ENCODE data around the gene NSMF.
"Not testable (repeated sequence)": the region's sequence is repeated elsewhere in the genome, so short reads cannot be mapped to it uniquely, and the experiment has no call there.

Gene NSMF

DNA sequence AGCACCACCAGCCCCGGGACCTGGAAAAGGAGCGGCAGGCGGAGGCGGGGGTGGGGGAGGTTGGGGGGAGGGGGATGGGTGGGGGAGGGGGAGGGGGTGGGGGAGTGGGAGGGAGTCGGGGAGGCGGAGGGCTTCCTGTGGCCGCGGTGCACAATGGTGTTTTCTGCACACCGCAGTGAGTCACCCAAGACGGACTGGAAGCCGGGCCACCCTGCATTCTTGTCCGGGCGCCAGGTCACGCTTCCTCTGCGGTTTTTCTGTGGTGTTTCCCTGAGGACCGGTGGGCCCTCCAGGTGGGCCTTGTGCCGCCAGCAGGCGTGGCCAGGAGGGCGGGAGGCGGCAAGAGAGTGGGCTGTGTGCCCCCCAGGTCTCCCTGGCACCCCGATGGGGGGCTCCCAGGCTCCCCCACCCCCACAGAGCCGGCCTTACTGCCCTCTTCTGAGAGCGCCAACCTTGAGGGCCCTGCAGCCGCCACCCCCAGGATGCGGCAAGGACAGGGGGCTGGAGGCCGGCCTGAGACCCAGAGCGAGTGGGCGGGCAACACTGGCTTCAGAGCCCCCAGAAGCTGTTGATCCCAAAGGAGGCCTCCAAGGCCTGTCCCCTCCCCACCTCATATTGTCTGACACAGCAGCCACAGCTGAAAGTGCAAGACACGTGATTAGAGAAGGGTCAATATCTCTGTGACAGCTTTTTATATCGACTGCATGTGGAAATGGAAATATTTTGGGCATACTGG, 47.3 kb downstream of the NSMF start:
- DNase-seq = no peak

DNA sequence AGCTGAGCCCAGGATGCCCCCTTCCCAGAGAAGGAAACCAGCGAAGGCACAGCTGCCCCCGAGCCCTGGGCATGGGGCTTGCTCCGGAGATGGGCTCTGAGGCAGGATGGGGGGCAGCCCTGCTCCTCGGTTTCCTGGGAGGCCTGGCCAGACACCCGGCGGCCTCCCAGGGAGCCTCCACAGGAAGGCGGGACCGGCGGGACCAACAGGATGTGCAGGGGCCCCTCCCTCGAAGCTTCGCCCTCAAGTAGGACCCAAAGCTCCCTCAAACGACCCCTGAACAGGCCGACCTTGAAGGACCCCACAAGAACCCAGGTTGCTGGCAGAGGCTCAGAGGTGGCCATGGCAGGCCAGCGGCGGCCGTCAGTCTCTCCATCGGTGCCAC, 47.9 kb downstream of the NSMF start:
- DNase-seq = no peak

DNA sequence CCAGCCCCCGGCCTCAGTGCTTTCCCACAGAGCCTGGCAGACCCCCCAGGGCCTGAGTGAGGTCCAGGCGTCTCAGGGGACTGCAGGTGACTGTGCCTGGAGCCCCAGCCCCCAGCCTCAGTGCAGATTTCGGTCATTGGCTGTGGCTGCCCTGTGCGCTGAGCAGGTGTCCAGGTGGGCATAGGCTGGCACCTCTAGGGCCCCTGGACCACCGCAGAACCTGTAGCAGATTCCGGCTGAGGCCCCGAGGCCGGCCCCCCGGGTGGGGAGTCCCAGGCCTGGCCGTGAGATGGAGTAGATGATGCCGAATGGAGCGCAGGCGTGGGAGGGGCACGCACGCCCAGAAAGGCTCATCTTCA, 48.3 kb downstream of the NSMF start:
- no peak for DNase-seq

DNA sequence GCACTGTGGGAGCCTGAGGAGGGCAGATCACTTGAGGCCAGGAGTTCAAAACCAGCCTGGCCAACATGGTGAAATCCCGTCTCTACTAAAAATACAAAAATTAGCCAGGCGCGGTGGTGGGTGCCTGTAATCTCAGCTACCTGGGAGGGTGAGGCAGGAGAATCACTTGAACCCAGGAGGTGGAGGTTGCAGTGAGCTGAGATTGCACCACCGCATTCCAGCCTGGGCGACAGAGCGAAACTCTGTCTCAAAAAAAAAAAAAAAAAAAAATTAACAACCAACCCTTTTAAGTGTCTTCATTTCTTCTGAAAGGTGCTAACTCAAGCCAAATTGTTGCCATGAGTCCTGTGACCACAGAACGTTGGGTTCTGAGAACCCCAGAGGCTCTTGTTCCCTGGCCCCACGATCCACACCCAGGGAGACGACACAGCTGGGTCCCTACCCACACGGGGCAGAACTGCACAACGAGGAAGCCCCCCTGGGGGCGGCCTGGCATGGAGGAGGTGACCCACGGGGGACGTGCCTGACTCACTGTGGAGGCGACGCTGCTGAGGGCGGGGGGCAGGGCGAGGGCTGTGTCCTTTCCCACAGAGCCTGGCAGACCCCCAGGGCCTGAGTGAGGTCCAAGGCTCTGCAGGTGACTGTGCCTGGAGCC, 48.8 kb downstream of the NSMF start:
- not testable (repeated sequence) for DNase-seq

DNA sequence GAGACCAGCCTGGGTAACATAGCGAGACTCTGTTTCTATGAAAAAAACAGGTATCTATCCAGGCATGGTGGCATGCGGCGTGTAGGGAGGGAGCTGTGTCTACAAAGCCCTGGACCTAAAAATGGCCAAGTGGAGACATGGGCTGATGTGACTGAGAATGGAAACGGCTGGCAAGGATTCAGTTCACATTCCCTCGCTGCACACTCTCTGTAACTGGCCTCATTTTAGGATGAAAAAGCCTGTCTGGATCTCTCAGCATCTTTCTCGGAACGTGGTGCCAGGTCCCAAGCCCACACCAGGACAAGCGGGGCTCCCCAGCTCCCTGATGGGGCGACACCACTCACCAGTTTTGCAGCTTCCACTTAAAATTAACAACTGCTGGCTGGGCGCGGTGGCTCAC, 49.6 kb downstream of the NSMF start:
- no peak for DNase-seq

DNA sequence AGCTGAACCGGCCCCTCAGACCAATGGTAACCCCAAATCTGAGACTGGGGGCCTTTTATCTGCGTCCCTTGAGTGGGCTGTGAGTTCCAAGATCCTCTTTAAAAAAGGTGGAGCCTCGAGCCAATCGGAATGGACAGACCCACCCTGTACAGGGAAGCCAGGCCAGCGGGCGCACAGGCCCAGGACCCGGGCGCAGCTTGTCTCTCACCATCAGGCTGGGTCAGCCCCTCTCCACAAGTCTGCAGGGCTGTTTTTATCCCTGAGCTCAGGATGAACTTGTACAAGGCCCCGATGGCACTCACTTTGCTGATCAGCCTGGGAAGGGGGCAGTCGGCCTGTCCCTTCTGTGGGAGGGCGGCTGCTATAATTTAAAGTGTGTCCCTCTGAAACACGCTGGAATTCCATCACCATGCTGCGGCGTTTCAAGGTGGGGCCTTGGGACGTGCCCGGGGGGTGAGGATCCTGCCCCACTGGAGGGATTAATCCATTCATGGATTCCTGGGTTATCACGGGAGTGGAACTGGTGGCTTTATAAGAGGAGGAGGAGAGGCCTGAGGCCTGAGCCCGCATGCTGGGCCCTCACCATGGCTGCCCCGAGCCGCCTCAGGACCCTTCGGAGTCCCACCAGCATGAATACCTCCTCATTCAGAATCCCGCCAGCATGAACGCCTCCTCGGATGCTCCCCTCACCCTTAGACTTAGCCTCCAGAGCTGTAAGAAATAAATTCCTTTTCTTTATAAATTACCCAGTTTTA, 50.3 kb downstream of the NSMF start:
- DNase-seq = no peak

DNA sequence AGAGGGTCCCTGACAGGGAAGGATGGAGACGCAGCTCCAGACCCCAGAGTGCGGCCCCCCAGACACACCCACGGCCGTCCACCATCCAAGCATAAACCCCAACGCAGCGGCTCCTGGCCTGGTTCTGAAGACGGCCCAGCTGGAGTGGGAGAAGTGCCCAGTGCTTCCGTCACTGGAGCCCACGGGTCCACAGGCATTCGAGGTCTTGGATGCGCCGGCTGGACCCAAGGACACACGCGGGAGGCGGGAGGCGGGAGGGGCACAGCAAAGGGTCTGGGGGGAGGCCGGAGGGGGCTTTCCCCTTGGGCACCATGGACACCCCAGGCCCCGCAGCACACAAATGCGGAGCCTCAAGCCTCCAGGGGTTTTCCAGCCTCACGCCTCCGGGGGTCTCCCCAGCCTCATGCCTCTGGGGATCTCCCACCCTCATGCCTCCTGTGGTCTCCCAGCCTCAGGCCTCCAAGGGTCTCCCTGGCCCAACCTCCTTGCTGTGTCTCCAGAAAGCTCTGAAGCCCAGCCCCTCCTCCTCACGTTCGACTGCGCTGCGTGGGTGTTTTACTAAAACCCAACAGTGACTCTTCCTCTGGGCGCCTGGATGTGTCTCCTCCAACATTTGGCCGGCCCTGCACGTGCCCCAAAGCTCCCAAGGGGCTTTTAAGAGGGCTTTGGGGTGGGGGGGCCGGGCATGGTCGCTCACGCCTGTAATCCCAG, 51.4 kb downstream of the NSMF start:
- DNase-seq = no peak

DNA sequence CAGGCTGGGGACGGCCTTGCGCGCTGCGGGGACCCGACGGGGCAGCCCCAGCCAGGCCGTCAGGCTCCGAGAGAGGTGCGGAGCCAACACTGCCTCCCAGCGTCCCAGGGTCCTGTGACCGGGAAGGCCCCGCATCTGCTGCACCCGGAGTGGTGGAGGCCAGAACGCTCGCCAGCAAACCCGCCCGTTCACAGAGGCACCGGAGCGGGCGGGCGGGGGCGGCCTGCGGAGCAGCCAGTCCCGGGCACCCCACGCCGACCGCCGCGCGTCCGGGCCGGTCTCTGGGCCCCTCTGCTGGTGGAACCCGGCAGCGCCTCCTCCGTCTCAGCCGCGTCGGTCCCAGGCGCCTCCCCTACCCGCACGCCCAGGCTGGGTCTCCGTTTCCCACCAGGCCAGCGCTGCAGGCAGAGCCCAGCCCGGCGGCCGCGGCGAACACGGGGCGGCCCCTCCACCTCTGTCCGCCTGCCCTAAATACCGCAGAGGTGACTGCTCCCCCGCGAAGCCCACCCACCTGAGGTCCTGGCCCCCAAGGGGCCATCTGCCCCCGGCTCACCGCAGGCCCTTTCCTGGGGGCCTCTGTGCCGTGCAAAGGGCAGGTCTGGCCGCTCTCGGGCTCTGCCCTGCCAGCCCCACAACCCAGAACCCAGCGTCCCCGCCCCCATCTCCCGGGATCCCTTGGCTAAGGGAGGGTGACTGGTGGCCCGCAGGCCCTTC, 52.1 kb downstream of the NSMF start:
- peak; percentile 87 for DNase-seq

DNA sequence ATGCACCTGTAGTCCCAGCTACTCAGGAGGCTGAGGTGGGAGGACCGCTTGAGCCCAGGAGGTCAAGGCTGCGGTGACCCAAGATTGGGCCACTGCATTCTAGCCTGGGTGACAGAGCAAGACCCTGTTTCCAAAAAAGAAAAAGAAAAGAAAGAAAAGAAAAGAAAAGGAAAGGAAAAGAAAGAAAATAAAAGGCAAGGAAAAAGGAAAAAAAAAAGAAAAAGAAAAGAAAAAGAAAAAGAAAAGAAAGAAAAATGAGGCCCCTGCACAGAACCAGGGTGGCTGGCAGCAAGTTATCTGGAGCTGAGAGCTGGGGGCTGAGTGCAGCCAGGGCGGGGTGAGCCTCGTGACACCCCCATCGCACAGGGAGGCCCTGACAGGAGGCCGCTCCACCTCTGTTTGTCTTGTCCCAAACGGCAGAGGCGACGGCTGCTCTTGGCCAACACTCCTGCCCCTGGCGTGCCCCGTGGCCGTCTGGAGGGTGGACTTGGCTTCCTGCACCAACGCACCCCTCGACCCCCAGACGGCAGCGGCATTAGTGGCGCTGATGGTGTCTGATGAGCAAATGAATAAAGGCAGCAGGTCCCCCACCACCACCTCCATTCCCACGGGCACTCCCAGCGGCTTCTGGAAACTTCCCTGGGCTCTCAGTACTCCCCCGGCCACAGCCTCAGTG, 52.9 kb downstream of the NSMF start:
- no peak for DNase-seq

DNA sequence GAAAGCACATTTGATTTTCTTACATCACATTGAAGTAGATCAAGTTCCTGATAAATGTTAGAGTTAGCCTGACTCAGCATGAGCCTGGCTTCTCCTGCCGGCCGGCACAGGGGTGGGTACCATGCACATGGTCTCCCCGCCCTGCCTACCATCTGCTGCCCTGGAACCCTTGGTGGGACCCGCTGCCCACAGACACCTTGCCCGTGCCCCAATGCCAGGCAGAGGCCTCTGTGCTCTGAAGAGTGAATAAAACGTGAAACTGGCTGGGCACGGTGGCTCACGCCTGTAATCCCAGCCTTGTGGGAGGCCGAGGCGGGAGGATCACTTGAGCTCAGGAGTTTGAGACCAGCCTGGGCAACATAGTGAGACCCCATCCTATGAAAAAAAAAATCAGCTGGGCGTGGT, 53.5 kb downstream of the NSMF start:
- DNase-seq = no peak

DNA sequence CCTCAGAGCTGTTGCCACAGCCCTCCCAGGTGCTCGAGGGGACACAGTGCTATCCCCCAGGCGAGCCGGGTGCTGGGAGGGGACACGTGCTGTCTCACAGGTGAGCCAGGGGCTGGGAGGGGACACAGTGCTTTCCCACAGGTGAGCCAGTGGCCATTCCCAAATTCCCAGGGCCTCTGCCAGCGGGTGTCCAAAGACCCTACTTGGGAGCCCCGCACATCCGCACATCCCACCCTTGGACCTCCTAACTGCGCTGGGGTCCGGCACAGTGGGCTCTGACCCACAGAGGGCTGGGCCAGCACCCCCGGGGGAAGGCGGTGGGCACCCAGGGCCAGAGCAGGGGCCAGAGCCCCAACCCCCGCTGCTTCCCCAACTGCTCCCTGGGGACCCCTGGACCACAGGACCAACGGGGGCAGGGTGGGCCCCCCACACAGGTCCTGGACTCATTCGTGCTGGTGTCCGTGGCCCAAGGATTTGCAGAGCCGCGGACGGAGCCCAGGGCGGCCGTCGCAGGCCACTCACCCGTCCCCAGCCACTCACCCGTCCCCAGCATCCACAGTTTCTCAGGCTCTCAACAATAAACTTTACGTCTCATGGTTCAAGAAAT, 54.1 kb downstream of the NSMF start:
- no peak for DNase-seq

DNA sequence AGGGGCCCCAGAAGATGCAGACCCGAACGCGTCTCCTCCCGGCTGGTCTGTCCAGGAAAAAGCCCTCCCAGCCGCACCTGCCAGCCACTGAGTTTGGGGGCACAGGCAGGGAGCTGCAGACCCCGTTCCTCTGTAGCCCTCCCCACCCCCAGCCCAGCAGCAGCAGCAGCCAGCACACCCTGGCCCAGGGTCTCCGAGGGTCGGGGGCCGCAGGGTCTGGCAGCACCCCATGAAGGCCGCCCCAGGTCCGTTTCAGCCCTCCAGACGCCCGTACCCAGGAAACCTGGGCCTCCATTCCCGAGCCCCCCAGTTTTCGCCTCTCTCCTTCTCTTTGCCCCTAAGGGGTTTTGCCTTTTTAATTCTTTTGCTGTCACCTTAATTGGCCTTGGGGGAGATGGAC, 55.9 kb downstream of the NSMF start:
- no peak for DNase-seq

DNA sequence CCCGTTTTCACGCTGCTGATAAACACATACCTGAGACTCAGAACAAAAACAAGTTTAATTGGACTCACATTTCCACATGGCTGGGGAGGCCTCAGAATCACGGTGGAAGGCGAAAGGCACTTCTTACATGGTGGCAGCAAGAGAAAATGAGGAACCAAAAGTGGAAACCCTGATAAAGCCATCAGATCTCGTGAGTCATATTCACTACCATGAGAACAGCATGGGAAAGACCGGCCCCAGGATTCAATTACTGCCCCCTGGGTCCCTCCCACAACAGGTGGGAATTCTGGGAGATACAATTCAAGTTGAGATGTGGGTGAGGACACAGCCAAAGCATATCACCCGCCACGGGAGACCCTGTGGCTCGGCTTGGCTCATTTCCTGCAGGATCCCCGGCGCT, 56.4 kb downstream of the NSMF start:
- DNase-seq = no peak

DNA sequence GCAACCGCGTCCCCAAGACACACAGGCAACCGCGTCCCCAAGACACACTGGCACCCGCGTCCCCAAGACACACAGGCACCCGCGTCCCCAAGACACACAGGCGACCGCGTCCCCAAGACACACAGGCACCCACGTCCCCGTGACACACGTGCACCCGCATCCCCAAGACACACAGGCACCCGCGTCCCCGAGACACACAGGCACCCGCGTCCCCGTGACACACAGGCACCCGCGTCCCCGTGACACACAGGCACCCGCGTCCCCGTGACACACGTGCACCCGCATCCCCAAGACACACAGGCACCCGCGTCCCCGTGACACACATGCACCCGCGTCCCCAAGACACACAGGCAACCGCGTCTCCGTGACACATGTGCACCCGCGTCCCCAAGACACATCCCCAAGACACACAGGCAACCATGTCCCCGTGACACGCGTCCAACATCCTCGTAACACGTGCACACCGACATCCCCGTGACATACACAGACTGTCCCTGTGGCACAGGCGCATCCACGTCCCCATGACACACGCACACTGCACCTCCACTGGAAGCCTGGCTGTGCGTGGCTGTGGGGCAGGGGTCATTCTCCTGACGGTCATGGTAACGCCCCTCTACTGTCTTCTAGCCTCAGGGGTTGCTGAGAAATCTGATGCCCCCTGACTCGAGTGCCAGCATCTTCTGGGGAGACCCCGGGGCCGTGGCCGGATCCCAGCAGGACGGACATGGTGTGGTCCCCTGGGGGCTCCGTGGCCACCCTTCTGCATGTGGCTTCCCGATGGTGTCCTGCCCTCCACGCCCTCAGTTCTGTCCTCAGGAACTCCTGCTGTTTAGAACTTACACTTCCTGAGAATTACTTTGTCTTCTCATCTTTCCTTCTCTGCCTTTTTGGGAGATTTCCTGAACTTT, 60.3 kb downstream of the NSMF start:
- no peak for DNase-seq

DNA sequence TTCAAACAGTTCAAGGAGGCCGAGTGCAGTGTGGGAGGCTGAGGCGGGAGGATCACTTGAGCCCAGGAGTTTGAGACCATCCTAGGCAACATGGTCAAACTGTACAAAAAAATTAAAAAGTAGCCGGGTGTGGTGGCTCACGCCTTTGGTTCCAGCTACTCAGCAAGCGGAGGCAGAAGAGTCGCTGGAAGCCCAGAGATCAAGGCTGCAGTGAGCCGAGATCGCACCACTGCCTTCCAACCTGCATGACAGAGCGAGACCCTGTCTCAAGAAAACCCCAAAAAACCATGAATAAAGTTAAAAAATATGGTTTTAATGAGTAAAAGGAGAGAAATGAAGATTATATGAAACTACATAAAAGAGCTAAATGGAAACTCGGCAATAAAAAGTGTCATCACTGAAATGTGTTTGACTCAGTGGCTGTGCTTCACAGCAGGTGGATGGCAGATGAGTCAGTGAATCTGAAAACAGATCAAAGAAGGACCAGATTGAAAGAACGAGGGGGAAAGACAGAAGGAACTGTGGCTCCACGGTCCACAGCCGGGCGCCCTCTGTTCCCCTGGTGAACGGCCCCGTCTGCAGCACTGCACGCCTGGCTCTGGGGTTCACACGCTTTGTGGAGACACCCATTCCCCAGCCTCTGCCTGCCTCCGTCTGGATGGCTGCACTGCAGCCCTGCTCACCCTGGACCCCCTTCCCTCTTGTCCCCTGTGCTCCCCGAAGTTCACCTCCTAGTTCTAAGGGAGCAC, 61.3 kb downstream of the NSMF start:
- no peak for DNase-seq

All from right kidney (tissue), 1 donor.